ENCODE measurements around the gene COA8.

COA8 gene

DNA sequence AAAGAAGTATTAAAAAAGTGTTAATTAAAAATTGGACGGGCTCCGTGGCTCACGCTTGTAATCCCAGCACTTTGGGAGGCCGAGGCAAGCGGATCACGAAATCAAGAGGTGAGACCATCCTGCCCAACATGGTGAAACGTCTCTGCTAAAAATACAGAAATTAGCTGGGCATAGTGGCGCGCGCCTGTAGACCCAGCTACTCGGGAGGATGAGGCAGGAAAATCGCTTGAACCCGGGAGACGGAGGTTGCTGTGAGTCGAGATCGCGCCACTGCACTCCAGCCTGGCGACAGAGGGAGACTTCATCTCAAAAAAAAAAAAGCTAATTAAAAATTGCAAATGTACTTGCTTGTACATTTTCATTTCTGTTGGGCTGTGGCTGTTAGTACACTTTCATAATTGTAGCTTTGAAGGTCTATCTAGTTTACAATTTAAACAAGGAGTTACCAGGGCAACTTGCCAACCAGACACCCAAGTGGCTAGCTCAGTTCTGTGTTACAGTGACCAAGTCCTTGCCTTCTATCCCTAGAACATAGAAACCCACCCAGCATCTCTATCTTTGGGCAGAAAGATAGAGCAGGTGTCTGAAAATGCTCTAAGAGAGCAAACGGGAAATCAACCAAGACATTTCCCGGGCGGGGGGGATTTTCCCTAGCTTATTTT is 1.2 kb downstream of the COA8 start:
- H3K9me3 Mint-ChIP-seq, result no peaks in the 10 kb centered on the region
- H3K27ac Mint-ChIP-seq, result peak overlapping the region; percentile 94
- peaks cover 59% of the 10 kb centered on the region for H3K4me1 Mint-ChIP-seq
- H3K4me3 Mint-ChIP-seq, result peak overlapping the region; percentile 91
- ATAC-seq, result no peak
- no peaks in the 10 kb centered on the region for H3K27me3 Mint-ChIP-seq
- H3K36me3 Mint-ChIP-seq, result peaks cover 7% of the 10 kb centered on the region

DNA sequence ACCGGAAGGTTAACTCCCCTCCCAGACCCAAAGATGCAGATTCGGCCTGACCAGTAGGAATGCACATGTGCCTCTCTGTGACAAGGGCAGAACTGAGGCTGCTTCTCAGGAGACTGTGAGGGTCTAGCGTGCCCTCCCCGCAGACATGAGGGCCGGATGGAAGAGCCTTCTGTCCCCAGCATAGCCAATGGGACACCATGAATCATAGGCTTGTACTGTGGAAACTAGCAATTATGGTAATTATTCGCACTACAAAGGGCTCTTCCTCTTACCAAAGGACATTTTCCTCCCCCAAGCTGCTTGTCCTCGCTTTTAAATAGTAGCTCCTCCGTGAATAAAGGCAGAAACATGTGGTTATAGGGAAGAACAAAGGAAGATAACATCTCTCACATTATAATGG is 6.2 kb downstream of the COA8 start:
- peaks cover 7% of the 10 kb centered on the region for H3K36me3 Mint-ChIP-seq
- H3K27ac Mint-ChIP-seq, result no peak overlapping the region
- ATAC-seq, result no peak
- H3K4me1 Mint-ChIP-seq, result peaks cover 32% of the 10 kb centered on the region
- H3K27me3 Mint-ChIP-seq, result no peaks in the 10 kb centered on the region
- H3K4me3 Mint-ChIP-seq, result no peak overlapping the region
- no peaks in the 10 kb centered on the region for H3K9me3 Mint-ChIP-seq

DNA sequence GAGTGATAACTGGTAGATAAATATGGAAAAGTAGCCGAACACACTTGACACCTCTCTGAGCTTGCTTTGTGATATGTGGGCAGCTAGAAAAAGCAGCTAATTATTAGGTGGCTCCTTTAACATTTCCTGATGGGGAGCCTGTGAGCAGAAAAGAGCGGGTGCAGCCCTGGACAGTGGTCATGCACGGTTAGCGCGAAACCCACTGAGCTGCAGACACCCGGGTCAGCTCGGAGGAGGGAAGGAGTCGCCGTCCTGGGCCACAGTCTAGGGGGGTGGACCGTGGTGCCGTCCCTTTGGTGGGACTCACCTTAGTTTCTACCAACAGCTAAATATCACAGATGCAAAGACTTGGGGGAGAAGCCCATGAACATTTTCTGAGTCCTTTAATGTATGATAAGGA is 6.6 kb downstream of the COA8 start:
- Mint-ChIP-seq H3K27ac (no peak overlapping the region), H3K4me1 (peaks cover 30% of the 10 kb centered on the region)

DNA sequence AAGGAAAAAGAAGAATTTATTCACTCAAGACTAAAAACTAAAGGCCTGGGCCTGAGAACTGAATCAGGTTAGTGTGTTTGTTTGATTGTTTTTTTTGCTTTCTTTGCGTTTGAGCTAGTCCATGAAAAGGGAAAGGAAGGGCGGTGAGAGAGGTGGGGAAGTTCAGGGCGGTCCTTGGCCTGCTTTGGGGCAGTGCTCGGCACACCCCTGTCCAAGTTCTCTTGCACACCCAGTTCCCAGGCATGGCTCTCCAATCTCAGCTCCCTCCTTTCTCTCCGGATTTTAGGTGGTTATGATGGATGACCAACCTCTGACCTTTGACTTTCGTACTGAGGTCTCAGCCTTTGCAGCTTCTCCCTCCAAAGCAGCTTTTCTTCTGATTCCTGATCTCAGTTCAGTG is 11.3 kb downstream of the COA8 start:
- no peaks in the 10 kb centered on the region for H3K9me3 Mint-ChIP-seq
- ATAC-seq, result no peak
- H3K27ac Mint-ChIP-seq, result no peak overlapping the region
- H3K4me3 Mint-ChIP-seq, result no peak overlapping the region
- no peaks in the 10 kb centered on the region for H3K27me3 Mint-ChIP-seq
- H3K36me3 Mint-ChIP-seq, result peaks cover 25% of the 10 kb centered on the region
- H3K4me1 Mint-ChIP-seq, result peaks cover 11% of the 10 kb centered on the region

More for the DNA sequence above, 6.6 kb downstream of the COA8 start:
- Mint-ChIP-seq H3K9me3 (no peaks in the 10 kb centered on the region), H3K36me3 (peaks cover 11% of the 10 kb centered on the region), H3K4me3 (no peak overlapping the region), H3K27me3 (no peaks in the 10 kb centered on the region)
- ATAC-seq, result no peak

DNA sequence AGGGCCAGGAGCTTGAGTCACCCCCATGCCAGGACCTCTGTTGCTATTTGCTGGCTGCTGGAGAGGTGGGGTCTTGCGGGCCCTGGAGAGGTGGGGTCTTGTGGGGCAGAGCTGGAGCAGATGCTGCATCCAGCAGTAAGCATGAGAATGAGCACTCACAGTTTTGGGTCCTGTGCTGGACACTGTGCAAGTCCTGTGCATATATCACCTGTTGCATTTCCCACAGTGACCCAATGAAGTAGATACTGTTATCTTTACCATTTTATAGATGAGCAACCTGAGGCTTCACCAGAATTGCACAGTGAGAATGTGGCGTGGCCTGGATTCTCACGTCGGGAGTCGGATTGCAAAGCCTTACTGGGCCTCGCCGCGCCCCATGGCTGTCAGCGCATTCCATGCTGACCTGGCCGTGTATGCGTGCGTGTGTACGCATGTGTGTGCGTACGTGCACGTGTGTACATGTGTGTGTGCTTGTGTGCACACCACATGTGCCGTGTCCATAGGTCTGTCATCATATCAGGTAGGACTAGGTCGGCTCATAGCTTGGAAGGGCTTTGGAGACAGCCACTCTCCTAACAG is 12.0 kb downstream of the COA8 start:
- Mint-ChIP-seq H3K4me3 (no peak overlapping the region), H3K27me3 (no peaks in the 10 kb centered on the region), H3K27ac (no peak overlapping the region), H3K9me3 (no peaks in the 10 kb centered on the region), H3K4me1 (peaks cover 7% of the 10 kb centered on the region), H3K36me3 (peaks cover 25% of the 10 kb centered on the region)
- ATAC-seq, result no peak

DNA sequence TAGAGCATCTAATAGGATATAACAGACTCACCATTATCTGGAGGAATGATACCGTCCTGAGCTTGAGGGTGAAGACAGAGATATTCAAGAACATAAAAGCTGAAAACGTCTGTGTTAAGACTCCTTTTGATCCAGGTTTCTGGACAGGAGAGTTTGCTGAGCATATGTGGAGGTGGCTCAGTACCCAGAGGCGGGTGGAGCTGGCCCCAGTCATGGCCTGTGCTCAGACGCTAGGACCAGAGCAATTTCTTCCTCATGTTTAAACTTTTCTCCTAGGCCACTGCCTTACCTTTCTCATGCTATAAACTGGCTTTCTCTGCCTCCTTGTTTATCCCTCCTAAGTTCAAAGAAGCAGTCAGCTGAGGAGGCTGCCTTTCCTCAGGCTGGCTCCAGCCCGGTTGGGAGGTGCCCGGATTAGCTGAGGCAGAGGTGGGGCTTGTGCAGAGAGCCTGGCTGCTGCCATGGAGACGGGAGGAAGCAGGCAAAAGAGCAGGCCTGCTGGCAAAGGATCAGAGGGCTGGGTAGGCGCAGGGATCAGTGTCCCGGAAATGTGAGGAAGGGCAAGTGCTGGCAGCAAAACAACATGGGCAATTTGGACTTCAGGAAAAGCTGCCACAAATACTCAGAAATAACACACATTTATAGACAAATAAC is 13.7 kb downstream of the COA8 start:
- H3K4me1 Mint-ChIP-seq, result no peaks in the 10 kb centered on the region
- H3K9me3 Mint-ChIP-seq, result no peaks in the 10 kb centered on the region
- H3K36me3 Mint-ChIP-seq, result peaks cover 25% of the 10 kb centered on the region
- no peaks in the 10 kb centered on the region for H3K27me3 Mint-ChIP-seq
- no peak overlapping the region for H3K4me3 Mint-ChIP-seq
- H3K27ac Mint-ChIP-seq, result no peak overlapping the region
- no peak for ATAC-seq

DNA sequence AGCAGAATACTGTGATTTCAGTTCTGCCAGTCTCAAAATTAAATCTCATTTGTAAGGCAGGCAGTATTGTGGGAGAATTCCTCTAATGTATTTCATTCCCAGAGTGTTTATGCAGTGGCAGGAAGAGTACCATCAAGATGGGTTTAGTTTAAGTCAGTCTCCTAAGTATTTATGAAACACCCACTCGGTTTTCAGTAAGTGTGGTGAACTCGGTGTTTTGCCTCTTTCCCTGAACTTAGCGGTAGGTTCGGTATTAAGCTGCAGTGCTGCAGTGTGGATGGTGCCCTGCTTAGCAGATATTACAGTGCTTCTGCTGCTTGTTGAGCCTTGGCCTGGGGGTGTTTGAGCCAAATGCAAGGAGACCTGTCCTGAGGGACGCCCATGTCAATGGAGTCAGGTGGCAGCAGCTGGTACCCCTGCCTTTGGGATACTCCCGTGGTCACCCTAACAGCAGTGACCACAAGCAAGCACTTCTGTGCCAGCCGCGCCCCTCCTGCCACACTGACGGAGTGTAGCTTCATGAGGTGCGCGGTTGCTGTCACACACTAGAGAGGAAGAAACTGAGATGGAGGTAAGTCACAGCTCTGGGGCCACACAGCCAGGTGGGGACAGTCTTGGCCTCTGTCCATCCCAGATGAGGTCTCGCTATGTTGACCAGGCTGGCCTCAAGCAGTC is 15.8 kb downstream of the COA8 start:
- no peak overlapping the region for H3K27ac Mint-ChIP-seq
- H3K27me3 Mint-ChIP-seq, result no peaks in the 10 kb centered on the region
- H3K9me3 Mint-ChIP-seq, result no peaks in the 10 kb centered on the region
- no peak overlapping the region for H3K4me3 Mint-ChIP-seq
- no peak for ATAC-seq
- peaks cover 29% of the 10 kb centered on the region for H3K36me3 Mint-ChIP-seq
- no peaks in the 10 kb centered on the region for H3K4me1 Mint-ChIP-seq

DNA sequence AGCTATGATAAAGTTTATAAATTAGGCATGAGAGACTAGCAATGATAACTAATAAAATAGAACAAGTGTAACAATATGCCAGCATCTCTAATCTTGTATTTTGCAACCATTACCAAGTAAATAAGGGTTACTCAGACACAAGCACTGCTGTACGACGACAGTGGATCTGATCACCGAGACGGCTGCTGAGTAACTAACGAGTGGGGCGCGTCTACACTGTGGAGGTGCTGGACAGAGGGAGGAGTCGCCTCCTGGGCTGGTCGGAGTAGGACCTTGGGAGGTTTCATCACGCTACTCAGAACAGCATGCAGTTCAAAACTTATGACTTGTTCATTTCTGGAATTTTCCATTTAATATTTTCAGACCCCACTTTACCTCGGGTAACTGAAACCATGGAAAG is 18.4 kb downstream of the COA8 start:
- no peaks in the 10 kb centered on the region for H3K9me3 Mint-ChIP-seq
- no peak for ATAC-seq
- peaks cover 15% of the 10 kb centered on the region for H3K36me3 Mint-ChIP-seq
- no peaks in the 10 kb centered on the region for H3K27me3 Mint-ChIP-seq
- H3K27ac Mint-ChIP-seq, result no peak overlapping the region
- H3K4me3 Mint-ChIP-seq, result no peak overlapping the region
- H3K4me1 Mint-ChIP-seq, result no peaks in the 10 kb centered on the region

DNA sequence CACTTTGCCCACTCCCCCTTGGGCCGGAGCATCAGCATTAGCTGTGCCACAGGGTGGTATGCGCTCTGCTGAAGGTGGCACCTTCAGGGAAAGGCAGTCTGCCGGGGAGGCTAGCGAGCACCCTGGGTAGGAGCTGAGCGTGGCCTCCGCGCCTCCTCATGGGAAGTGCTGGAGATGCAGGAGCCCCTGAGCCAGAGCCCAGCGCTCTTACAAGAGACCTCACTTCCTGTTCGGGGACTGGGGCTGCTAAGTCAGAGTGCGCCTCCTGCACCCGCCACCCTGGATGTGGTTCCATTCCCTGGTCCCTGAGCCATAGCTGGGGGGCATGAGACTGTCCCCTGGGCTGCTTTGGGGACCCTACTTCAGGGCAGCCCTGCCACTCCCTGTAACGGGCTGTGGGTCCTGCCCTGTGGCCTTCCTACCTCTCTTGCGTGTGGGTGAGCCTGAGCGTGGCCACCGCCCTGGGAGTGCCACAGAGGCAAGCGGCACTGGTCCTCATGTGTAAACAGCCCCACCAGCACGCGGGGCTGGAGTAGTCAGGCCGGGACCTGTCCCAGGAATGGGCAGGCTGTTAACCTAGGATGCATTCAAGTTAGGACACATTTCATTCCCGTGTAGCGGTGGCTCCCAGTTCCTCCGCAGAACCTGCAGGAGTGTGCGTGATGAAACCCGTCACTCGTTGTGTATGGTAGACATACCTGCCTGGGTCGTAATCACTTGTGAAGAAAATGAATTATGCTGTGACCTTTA is 19.4 kb downstream of the COA8 start:
- H3K4me3 Mint-ChIP-seq, result no peak overlapping the region

DNA sequence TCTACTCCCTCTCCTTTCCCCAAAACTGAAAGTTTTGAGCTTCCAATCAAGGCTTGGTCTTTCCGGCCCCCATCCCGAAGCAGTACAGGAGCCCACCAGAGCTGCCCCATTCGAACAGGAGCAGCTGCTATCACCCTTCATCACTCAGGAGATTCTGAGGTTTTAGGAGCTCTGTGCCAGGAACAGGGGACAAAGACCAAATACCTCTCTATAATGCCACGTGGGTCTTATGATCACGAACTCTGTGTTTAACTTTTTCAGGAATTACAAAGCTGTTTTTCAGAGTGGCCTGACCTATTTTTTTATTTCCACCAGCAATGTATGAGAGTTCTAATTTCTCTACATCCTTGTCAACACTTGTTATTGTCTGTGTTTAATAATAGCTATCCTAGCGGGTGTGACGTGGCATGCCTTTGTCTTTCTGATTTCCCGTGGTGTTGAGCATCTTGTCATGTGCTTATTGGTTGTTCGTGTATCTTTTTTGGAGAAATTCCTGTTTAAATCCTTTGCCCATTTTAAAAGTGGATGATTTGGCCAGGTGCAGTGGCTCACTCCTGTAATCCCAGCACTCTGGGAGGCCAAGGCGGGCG is 21.7 kb downstream of the COA8 start:
- no peak for ATAC-seq
- Mint-ChIP-seq H3K4me3 (no peak overlapping the region), H3K4me1 (no peaks in the 10 kb centered on the region), H3K9me3 (no peaks in the 10 kb centered on the region), H3K27me3 (no peaks in the 10 kb centered on the region), H3K27ac (no peak overlapping the region), H3K36me3 (peaks cover 20% of the 10 kb centered on the region)

More for the DNA sequence above, 19.4 kb downstream of the COA8 start:
- ATAC-seq, result no peak
- H3K27ac Mint-ChIP-seq, result no peak overlapping the region
- peaks cover 12% of the 10 kb centered on the region for H3K36me3 Mint-ChIP-seq
- H3K9me3 Mint-ChIP-seq, result no peaks in the 10 kb centered on the region
- H3K4me1 Mint-ChIP-seq, result no peaks in the 10 kb centered on the region
- no peaks in the 10 kb centered on the region for H3K27me3 Mint-ChIP-seq

DNA sequence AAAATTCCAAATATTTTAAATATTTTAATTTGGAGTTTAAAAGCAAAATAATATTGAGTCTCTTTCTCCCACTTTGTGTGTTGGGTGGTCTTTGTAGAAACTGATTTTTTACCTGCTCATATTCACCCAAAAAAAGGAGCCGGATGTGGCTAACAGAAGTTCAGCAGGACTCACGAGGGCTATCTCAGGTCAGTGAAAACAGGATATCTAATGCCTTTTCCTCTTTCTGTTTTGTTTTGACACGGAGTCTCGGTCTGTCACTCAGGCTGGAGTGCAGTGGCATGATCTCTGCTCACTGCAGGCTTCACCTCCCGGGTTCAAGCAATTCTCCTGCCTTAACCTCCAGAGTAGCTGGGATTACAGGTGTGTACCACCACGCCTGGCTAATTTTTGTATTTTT is 30.8 kb downstream of the COA8 start:
- Mint-ChIP-seq H3K9me3 (no peaks in the 10 kb centered on the region), H3K27ac (peak overlapping the region; percentile 50), H3K4me3 (peak overlapping the region; percentile 52), H3K36me3 (peaks cover 15% of the 10 kb centered on the region), H3K4me1 (peaks cover 14% of the 10 kb centered on the region), H3K27me3 (no peaks in the 10 kb centered on the region)
- ATAC-seq, result peak; percentile 82

DNA sequence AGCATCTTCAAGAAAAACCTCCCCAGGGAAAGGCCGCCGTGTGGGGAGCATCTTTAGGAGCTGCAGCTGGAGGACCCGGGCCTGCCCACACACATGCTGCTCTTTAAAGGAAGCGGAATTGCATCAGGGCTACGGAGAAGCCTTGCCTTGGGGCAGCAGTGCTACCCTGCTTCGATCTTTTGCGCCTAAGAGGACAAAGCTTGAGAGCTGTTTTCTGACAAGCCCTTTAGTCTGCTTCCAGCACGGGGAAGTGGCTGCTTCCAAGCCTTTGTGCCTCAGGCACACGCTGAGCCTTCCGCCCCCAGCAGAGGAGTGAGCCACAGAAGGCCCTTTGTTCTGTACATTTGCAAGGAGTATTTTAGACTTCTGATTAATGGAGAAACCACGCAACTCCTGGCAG is 31.5 kb downstream of the COA8 start:
- H3K4me1 Mint-ChIP-seq, result peaks cover 14% of the 10 kb centered on the region
- H3K9me3 Mint-ChIP-seq, result no peaks in the 10 kb centered on the region
- H3K36me3 Mint-ChIP-seq, result peaks cover 10% of the 10 kb centered on the region
- no peak for ATAC-seq
- no peak overlapping the region for H3K4me3 Mint-ChIP-seq
- H3K27ac Mint-ChIP-seq, result peak overlapping the region; percentile 50
- H3K27me3 Mint-ChIP-seq, result no peaks in the 10 kb centered on the region

DNA sequence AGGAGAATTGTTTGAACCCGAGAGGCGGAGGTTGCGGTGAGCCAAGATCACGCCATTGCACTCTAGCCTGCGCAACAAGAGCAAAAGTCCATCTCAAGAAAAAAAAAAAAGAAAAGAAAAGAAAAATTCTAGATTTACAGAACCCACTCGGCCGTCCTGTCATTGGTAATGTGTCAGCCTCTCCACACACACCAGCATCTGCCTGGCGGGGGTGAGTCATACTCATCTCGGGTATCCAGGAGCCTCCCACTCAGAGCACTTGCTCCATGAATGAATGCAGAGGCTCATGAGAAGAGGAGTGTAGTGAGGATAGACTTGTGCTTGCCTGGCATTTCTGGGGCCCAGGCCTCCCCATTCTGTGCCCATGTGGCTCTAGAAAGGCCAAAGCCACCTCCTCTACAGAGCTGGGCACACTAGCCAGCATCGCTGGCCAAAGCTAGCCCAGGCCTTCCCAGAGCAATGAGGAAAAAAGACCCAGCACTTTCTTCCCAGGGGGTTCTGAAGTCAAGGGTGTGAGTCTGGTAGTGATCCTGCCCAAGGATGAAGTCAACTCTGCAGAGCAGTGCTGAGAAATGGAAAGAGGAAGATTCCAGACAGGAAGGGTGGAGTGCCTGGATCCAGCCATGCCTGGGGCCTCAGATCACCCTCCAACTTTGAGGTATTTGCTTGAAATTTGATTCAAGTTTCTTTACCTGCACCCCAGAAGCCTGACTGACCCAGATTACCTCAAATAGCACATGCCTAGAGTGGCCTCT is 35.0 kb downstream of the COA8 start:
- Mint-ChIP-seq H3K27me3 (no peaks in the 10 kb centered on the region), H3K4me3 (no peak overlapping the region), H3K9me3 (no peaks in the 10 kb centered on the region), H3K27ac (no peak overlapping the region), H3K36me3 (no peaks in the 10 kb centered on the region), H3K4me1 (peaks cover 14% of the 10 kb centered on the region)
- ATAC-seq, result no peak

DNA sequence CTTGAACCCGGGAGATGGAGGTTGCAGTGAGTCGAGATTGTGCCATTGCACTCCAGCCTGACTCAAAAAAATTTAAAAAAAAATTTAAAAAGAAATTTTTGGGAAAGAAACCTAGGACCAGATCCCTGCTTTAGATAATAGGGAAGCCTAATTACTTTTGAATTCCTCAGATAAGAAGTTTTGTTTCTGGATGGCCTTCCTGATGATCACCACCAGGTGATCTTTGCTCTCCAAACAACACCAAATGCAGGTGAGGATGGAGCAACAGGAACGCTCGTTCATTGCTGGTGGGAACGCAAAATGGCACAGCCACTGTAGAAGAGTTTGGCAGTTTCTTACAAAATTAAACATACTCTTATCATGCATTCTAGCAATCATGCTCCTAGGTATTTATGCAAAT is 37.7 kb downstream of the COA8 start:
- H3K9me3 Mint-ChIP-seq, result no peaks in the 10 kb centered on the region
- H3K27me3 Mint-ChIP-seq, result no peaks in the 10 kb centered on the region
- no peak overlapping the region for H3K4me3 Mint-ChIP-seq
- H3K4me1 Mint-ChIP-seq, result no peaks in the 10 kb centered on the region
- no peak overlapping the region for H3K27ac Mint-ChIP-seq
- no peak for ATAC-seq
- no peaks in the 10 kb centered on the region for H3K36me3 Mint-ChIP-seq

All from stimulated activated memory B cell treated with anti-CD40 and anti-IgM and Interleukin-4, amounts not matched to agents 10 μg/mL and 1 μg/mL and 100 μg/mL, for 72 hours (primary cell).